Epithelial cell of prostate (primary cell): ENCODE results near the gene ACTL10.

Experiments
- DNase-seq: peaks from one replicate; pipeline ENCODE4 v3.0.0-alpha.2; 2011; ENCODE audit warnings: low read depth, low spot score
- H3K27ac ChIP-seq: fragments of 450-650 bp; 2 replicates; pipeline ENCODE4 v1.5.1; 2017; ENCODE audit warnings: mild to moderate bottlenecking

Gene ACTL10

GRCh38 chr20:33647603-33648395, 18.9 kb upstream of the ACTL10 start:
- no peak for DNase-seq

GRCh38 chr20:33648396-33649004, 18.2 kb upstream of the ACTL10 start:
- DNase-seq, result no peak
- no peak overlapping the region for H3K27ac ChIP-seq

More at GRCh38 chr20:33647603-33648395, 18.9 kb upstream of the ACTL10 start:
- H3K27ac ChIP-seq, result peak overlapping the region; percentile 2

- no peak for DNase-seq
- no peak overlapping the region for H3K27ac ChIP-seq
Measured at GRCh38 chr20:33649201-33649681, 17.5 kb upstream of the ACTL10 start.

GRCh38 chr20:33650111-33650752, 16.5 kb upstream of the ACTL10 start:
- H3K27ac ChIP-seq, result no peak overlapping the region
- DNase-seq, result no peak

GRCh38 chr20:33650753-33651561, 15.8 kb upstream of the ACTL10 start:
- no peak for DNase-seq
- H3K27ac ChIP-seq, result no peak overlapping the region

- no peak overlapping the region for H3K27ac ChIP-seq
- no peak for DNase-seq
Measured at GRCh38 chr20:33651562-33652048, 15.1 kb upstream of the ACTL10 start.

- no peak for DNase-seq
- H3K27ac ChIP-seq, result no peak overlapping the region
Measured at GRCh38 chr20:33653218-33653899, 13.4 kb upstream of the ACTL10 start.

- peak; percentile 29 for DNase-seq
- H3K27ac ChIP-seq, result no peak overlapping the region
Measured at GRCh38 chr20:33653900-33654596, 12.7 kb upstream of the ACTL10 start.

GRCh38 chr20:33654680-33655161, 12.0 kb upstream of the ACTL10 start:
- no peak overlapping the region for H3K27ac ChIP-seq
- no peak for DNase-seq

- no peak for DNase-seq
- H3K27ac ChIP-seq, result no peak overlapping the region
Measured at GRCh38 chr20:33655164-33655563, 11.6 kb upstream of the ACTL10 start.

- no peak overlapping the region for H3K27ac ChIP-seq
- DNase-seq, result no peak
Measured at GRCh38 chr20:33656010-33656782, 10.5 kb upstream of the ACTL10 start.

GRCh38 chr20:33656783-33657703, 9.7 kb upstream of the ACTL10 start:
- no peak overlapping the region for H3K27ac ChIP-seq
- no peak for DNase-seq

- DNase-seq, result no peak
- H3K27ac ChIP-seq, result no peak overlapping the region
Measured at GRCh38 chr20:33657704-33658095, 9.0 kb upstream of the ACTL10 start.

- no peak overlapping the region for H3K27ac ChIP-seq
- DNase-seq, result no peak
Measured at GRCh38 chr20:33658510-33658909, 8.2 kb upstream of the ACTL10 start.

- H3K27ac ChIP-seq, result no peak overlapping the region
- DNase-seq, result no peak
Measured at GRCh38 chr20:33658929-33659328, 7.8 kb upstream of the ACTL10 start.

GRCh38 chr20:33659341-33660034, 7.3 kb upstream of the ACTL10 start:
- no peak overlapping the region for H3K27ac ChIP-seq
- DNase-seq, result no peak
